Vagina (tissue), 2 donors: ENCODE measurements around the gene CRHR1. TPM values are rescaled to one million over a fixed set of nuclear protein-coding genes. Genes with fewer than 3 reads are reported as not detected.

ENCODE experiments used
- DNase-seq, 2 donors: peaks; one replicate each; pipeline ENCODE4 v3.0.0-alpha.2; 2017; ENCODE audit errors: extremely low spot score in 2 of 2
- H3K27ac ChIP-seq: fragments of 200-600 bp; sonication (generic); one replicate; pipeline ENCODE4 v1.5.1; 2019
- H3K27me3 ChIP-seq: fragments of 200-600 bp; sonication (generic); one replicate; pipeline ENCODE4 v1.5.1; 2019
- H3K36me3 ChIP-seq, 2 donors: fragments of 200-600 bp; sonication (generic); one replicate each; pipeline ENCODE4 v1.5.1; 2017 to 2019
- H3K4me1 ChIP-seq: fragments of 200-600 bp; sonication (generic); one replicate; pipeline ENCODE4 v1.5.1; 2019
- H3K4me3 ChIP-seq, 2 donors: fragments of 200-600 bp; sonication (generic); 1 replicate in 1 of 2; 2 replicates in 1 of 2; pipeline ENCODE4 v1.5.1; 2016 to 2019
- H3K9me3 ChIP-seq: fragments of 200-600 bp; sonication (generic); one replicate; pipeline ENCODE4 v1.5.1; 2019
- POLR2A ChIP-seq, 2 donors: fragments of 450-650 bp; IDR thresholded peaks; one replicate each; pipeline ENCODE4 v1.6.1; 2017; ENCODE audit warnings: antibody characterized with exemption in 2 of 2, mild to moderate bottlenecking in 2 of 2, moderate library complexity in 2 of 2
- POLR2AphosphoS5 ChIP-seq, 2 donors: sonication (generic); formaldehyde crosslinking; IDR thresholded peaks; one replicate each; pipeline ENCODE4 v1.9.0; 2017; ENCODE audit warnings: antibody characterized with exemption in 2 of 2, mild to moderate bottlenecking in 2 of 2, low read depth in 1 of 2; ENCODE audit not compliant: insufficient read depth in 1 of 2
- intact Hi-C: fragments of 100-400 bp; cut with DNase I; formaldehyde crosslinking; loops from one replicate; pipeline ENCODE4 v1.15.1; 2023
- total RNA-seq: library from RNA; depleted of rRNA; stranded (reverse); fragments of >200 nt; gene quantifications from one replicate; pipeline ENCODE4 v1.2.3, GENCODE V29; 2016
- TF ChIP-seq, protein P1 (sequence below), 3 experiments: fragments of 450-650 bp in 2 of 3; fragments of 200-600 bp in 1 of 3; sonication (generic) in 1 of 3; IDR thresholded peaks; one replicate each; pipeline ENCODE4 v1.5.1; 2017 to 2019; ENCODE audit warnings: antibody characterized with exemption in 3 of 3, mild to moderate bottlenecking in 2 of 3, moderate library complexity in 2 of 3

Gene CRHR1
- total RNA-seq, 1 donor from 2014 or later: 4.2 TPM

GRCh38 chr17:45801421-45801820, 17.3 kb downstream of the CRHR1 start:
- H3K4me1 ChIP-seq: no peaks in the 10 kb centered on the region
- TF ChIP-seq POLR2A (IDR thresholded peaks at IDR 0.05): no peak
- no peak for TF ChIP-seq POLR2AphosphoS5 (IDR thresholded peaks at IDR 0.05; ENCODE audit: insufficient read depth in 1 of 2, low read depth in 1 of 2)
- TF ChIP-seq, protein P1, sequence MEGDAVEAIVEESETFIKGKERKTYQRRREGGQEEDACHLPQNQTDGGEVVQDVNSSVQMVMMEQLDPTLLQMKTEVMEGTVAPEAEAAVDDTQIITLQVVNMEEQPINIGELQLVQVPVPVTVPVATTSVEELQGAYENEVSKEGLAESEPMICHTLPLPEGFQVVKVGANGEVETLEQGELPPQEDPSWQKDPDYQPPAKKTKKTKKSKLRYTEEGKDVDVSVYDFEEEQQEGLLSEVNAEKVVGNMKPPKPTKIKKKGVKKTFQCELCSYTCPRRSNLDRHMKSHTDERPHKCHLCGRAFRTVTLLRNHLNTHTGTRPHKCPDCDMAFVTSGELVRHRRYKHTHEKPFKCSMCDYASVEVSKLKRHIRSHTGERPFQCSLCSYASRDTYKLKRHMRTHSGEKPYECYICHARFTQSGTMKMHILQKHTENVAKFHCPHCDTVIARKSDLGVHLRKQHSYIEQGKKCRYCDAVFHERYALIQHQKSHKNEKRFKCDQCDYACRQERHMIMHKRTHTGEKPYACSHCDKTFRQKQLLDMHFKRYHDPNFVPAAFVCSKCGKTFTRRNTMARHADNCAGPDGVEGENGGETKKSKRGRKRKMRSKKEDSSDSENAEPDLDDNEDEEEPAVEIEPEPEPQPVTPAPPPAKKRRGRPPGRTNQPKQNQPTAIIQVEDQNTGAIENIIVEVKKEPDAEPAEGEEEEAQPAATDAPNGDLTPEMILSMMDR (IDR thresholded peaks at IDR 0.05): no peak
- intact Hi-C loops: no loop called here
- no peaks in the 10 kb centered on the region for H3K9me3 ChIP-seq
- DNase-seq: no peak
- H3K27me3 ChIP-seq: no peaks in the 10 kb centered on the region
- H3K4me3 ChIP-seq: no peak overlapping the region
- no peak overlapping the region for H3K27ac ChIP-seq
- no peaks in the 10 kb centered on the region for H3K36me3 ChIP-seq

DNA sequence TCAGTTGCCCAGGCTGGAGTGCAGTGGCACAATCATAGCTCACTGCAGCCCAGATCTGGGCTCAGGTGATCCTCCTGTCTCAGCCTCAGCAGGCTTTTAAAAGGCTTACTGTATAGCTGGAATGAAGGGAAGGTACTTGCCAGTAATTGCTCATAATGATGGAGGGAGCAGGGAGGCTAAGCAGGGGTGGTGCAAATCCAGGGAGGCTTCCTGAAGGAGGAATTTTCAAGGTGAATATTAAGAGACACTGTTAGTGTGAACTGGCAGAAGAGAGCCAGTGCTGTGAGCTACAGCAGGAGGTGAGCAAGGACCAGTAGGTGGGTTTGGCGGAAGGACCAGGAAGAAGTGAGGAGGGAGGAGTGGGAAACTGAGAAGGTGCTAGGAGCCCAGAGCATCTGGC, 24.7 kb downstream of the CRHR1 start:
- H3K4me3 ChIP-seq: no peak overlapping the region
- H3K27ac ChIP-seq: no peak overlapping the region
- no peaks in the 10 kb centered on the region for H3K9me3 ChIP-seq
- intact Hi-C loops: no loop called here
- H3K27me3 ChIP-seq: no peaks in the 10 kb centered on the region
- H3K36me3 ChIP-seq: no peaks in the 10 kb centered on the region
- H3K4me1 ChIP-seq: no peaks in the 10 kb centered on the region
- DNase-seq: no peak
- no peak for TF ChIP-seq POLR2AphosphoS5 (IDR thresholded peaks at IDR 0.05; ENCODE audit: insufficient read depth in 1 of 2, low read depth in 1 of 2)
- TF ChIP-seq POLR2A (IDR thresholded peaks at IDR 0.05): no peak
- TF ChIP-seq, protein P1 (IDR thresholded peaks at IDR 0.05): no peak

- no peaks in the 10 kb centered on the region for H3K9me3 ChIP-seq
- no peaks in the 10 kb centered on the region for H3K27me3 ChIP-seq
- intact Hi-C loops: no loop called here
Measured at GRCh38 chr17:45809499-45809898, 25.4 kb downstream of the CRHR1 start.

DNA sequence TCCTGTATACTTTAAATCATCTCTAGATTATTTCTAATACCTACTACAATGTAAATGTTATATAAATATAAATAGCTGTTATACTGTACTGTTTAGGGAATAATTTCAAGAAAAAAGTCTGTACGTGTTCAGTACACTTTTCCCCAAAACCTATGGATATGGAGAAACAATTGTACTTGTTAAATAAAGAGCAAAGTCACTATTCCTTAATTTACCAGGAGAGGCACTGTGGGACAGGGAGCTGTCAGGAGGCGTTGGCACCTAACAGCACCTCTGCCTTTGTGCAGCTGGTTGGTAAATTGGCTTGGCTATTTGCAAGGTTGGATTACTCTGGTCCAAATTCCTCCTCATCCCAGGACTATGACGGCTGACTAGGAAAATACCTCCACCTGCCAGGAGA, 28.0 kb downstream of the CRHR1 start:
- Histone ChIP-seq H3K4me1 (no peaks in the 10 kb centered on the region), H3K27ac (no peak overlapping the region), H3K4me3 (no peak overlapping the region), H3K27me3 (no peaks in the 10 kb centered on the region), H3K36me3 (no peaks in the 10 kb centered on the region), H3K9me3 (no peaks in the 10 kb centered on the region)
- intact Hi-C loops: no loop called here
- TF ChIP-seq POLR2AphosphoS5 (IDR thresholded peaks at IDR 0.05; ENCODE audit: insufficient read depth in 1 of 2, low read depth in 1 of 2) (no peak), POLR2A (IDR thresholded peaks at IDR 0.05) (no peak)
- TF ChIP-seq, protein P1 (IDR thresholded peaks at IDR 0.05): no peak
- no peak for DNase-seq

More at GRCh38 chr17:45809499-45809898, 25.4 kb downstream of the CRHR1 start:
- H3K4me3 ChIP-seq: no peak overlapping the region
- H3K4me1 ChIP-seq: no peaks in the 10 kb centered on the region
- H3K27ac ChIP-seq: no peak overlapping the region
- TF ChIP-seq, protein P1 (IDR thresholded peaks at IDR 0.05): no peak
- TF ChIP-seq POLR2AphosphoS5 (IDR thresholded peaks at IDR 0.05; ENCODE audit: insufficient read depth in 1 of 2, low read depth in 1 of 2) (no peak), POLR2A (IDR thresholded peaks at IDR 0.05) (no peak)
- no peaks in the 10 kb centered on the region for H3K36me3 ChIP-seq
- no peak for DNase-seq

DNA sequence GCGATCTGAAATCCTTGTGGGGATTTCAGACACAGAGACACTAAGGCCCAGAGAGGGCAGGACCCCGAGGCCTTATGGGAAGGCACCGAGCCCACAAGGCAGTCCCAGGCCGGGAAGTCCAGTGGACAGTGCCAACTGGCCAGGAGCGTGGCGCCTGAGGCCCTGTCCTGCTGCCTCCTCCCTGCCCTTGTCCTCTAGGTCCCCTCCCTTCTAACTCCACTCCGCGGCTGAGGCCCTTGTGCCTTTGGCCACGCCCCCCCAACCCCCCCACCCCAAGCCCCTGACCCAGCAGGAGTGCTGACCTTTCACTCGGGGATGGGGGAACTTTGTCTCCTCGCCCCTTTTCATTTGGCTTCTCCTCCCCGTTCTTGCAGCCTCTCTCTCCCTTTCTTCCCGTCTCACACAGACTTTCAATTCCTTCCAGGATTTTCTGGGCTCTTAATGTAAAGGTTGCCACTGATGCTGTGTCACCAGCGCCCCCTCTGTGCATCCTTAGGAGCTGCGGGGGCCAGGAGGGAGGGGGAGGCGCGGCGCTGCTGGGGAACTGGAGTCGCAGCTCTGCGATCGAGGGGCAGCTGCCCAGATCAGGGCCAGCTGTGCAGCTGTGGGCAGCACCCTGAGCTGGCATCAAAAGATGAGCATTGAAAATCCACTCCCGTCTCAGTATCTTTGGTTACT, 29.1 kb downstream of the CRHR1 start:
- Histone ChIP-seq H3K27ac (no peak overlapping the region), H3K4me3 (no peak overlapping the region), H3K4me1 (no peaks in the 10 kb centered on the region), H3K36me3 (no peaks in the 10 kb centered on the region), H3K9me3 (no peaks in the 10 kb centered on the region), H3K27me3 (no peaks in the 10 kb centered on the region)
- no peak for DNase-seq
- intact Hi-C loops: no loop called here
- TF ChIP-seq, protein P1 (IDR thresholded peaks at IDR 0.05): no peak
- no peak for TF ChIP-seq POLR2AphosphoS5 (IDR thresholded peaks at IDR 0.05; ENCODE audit: insufficient read depth in 1 of 2, low read depth in 1 of 2)
- TF ChIP-seq POLR2A (IDR thresholded peaks at IDR 0.05): no peak
